Measurements from ENCODE around the gene PCCA. TPM values are rescaled to one million over a fixed set of nuclear protein-coding genes. Genes with fewer than 3 reads are reported as not detected.

PCCA gene
- polyA plus RNA-seq, 1 experiment, result 3.0 TPM

- DNase-seq (ENCODE audit: low read depth), result no peak
- H3K4me3 ChIP-seq (ENCODE audit: low read depth, low read length), result no peak overlapping the region
- ChIA-PET POLR2A (no interaction called here), CTCF (no interaction called here)
- H3K27me3 ChIP-seq (ENCODE audit: control insufficient read depth, insufficient read depth, low read length), result no peaks in the 10 kb centered on the region
- H3K36me3 ChIP-seq (ENCODE audit: control insufficient read depth, insufficient read depth, low read length), result no peaks in the 10 kb centered on the region
- TF ChIP-seq CTCF (IDR thresholded peaks at IDR 0.05; ENCODE audit: insufficient read depth, low read depth, low read length), result no peak
Observed at GRCh38 chr13:100361504-100361903, 272.6 kb downstream of the PCCA start.

DNA sequence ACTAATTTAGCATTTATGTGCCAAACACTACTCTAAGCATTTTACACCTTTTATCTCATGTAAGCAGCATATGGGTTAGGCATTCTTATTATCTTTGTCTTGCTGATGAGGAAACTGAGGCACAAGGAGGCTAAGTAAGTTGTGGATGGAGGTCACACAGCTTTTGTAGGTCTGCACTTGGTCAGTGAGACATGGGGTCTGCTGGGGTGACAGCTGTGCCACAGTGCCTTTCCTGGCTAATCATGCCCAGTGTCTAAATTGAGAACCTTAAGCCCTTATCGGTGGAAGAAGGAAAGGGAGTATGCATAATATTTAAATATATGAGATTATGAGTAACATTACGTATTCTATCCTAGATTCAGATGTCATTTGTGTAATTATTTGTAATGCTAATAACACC is 273.5 kb downstream of the PCCA start:
- no peak overlapping the region for H3K4me3 ChIP-seq (ENCODE audit: low read depth, low read length)
- CTCF ChIA-PET, result no interaction called here
- no peaks in the 10 kb centered on the region for H3K27me3 ChIP-seq (ENCODE audit: control insufficient read depth, insufficient read depth, low read length)
- DNase-seq (ENCODE audit: low read depth), result no peak
- no peak for TF ChIP-seq CTCF (IDR thresholded peaks at IDR 0.05; ENCODE audit: insufficient read depth, low read depth, low read length)
- POLR2A ChIA-PET, result no interaction called here
- no peaks in the 10 kb centered on the region for H3K36me3 ChIP-seq (ENCODE audit: control insufficient read depth, insufficient read depth, low read length)

DNA sequence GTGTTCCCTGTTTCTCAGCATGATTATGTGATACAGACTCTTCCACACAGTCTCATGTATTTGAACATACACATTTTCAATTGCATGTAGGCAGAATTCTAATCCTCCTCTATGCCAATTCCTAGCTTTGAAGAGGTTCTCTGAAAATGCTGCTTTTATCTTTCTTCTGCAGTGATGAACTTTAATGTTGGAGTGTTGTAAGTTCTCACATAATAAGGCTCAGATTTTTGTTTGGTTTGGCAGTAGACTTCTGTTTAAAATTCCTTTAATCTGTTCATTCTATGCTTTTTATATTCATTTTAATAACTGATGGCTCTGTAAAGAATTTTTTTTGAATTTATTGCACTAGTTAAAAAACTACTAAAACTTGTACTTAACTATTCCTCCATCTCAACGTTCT is 273.9 kb downstream of the PCCA start:
- POLR2A ChIA-PET, result no interaction called here
- no peaks in the 10 kb centered on the region for H3K36me3 ChIP-seq (ENCODE audit: control insufficient read depth, insufficient read depth, low read length)
- H3K4me3 ChIP-seq (ENCODE audit: low read depth, low read length), result no peak overlapping the region
- no peak for TF ChIP-seq CTCF (IDR thresholded peaks at IDR 0.05; ENCODE audit: insufficient read depth, low read depth, low read length)
- DNase-seq (ENCODE audit: low read depth), result no peak
- CTCF ChIA-PET, result no interaction called here
- no peaks in the 10 kb centered on the region for H3K27me3 ChIP-seq (ENCODE audit: control insufficient read depth, insufficient read depth, low read length)

GRCh38 chr13:100363285-100363711 is 274.4 kb downstream of the PCCA start:
- H3K4me3 ChIP-seq (ENCODE audit: low read depth, low read length), result no peak overlapping the region
- peak; percentile 20 for DNase-seq (ENCODE audit: low read depth)
- H3K36me3 ChIP-seq (ENCODE audit: control insufficient read depth, insufficient read depth, low read length), result no peaks in the 10 kb centered on the region
- ChIA-PET CTCF (no interaction called here), POLR2A (no interaction called here)
- TF ChIP-seq CTCF (IDR thresholded peaks at IDR 0.05; ENCODE audit: insufficient read depth, low read depth, low read length), result no peak
- H3K27me3 ChIP-seq (ENCODE audit: control insufficient read depth, insufficient read depth, low read length), result no peaks in the 10 kb centered on the region

GRCh38 chr13:100363874-100364273 is 275.0 kb downstream of the PCCA start:
- CTCF ChIA-PET, result no interaction called here
- POLR2A ChIA-PET, result no interaction called here
- Histone ChIP-seq H3K27me3 (ENCODE audit: control insufficient read depth, insufficient read depth, low read length) (no peaks in the 10 kb centered on the region), H3K4me3 (ENCODE audit: low read depth, low read length) (no peak overlapping the region), H3K36me3 (ENCODE audit: control insufficient read depth, insufficient read depth, low read length) (no peaks in the 10 kb centered on the region)
- DNase-seq (ENCODE audit: low read depth), result peak; percentile 65
- no peak for TF ChIP-seq CTCF (IDR thresholded peaks at IDR 0.05; ENCODE audit: insufficient read depth, low read depth, low read length)
